GM10847 (cell line): Measurements from ENCODE around the gene IFT27.

Experiments used
- POLR2A ChIP-seq: IDR thresholded peaks from 2 replicates; pipeline ENCODE4 v1.6.1; 2011; ENCODE audit not compliant: insufficient read length; ENCODE audit errors: extremely low read depth

IFT27 gene

GRCh38 chr22:36773935-36774334 is 2.0 kb downstream of the IFT27 start:
- TF ChIP-seq POLR2A: no peak

- no peak for TF ChIP-seq POLR2A
Measured at GRCh38 chr22:36772451-36772850, 3.5 kb downstream of the IFT27 start.

GRCh38 chr22:36771356-36772063 is 4.4 kb downstream of the IFT27 start:
- TF ChIP-seq POLR2A: no peak

- TF ChIP-seq POLR2A: no peak
Measured at GRCh38 chr22:36770513-36771231, 5.2 kb downstream of the IFT27 start.

- TF ChIP-seq POLR2A: no peak
Measured at GRCh38 chr22:36769541-36770512, 6.1 kb downstream of the IFT27 start.

GRCh38 chr22:36768616-36769015 is 7.3 kb downstream of the IFT27 start:
- TF ChIP-seq POLR2A: no peak

GRCh38 chr22:36768141-36768540 is 7.8 kb downstream of the IFT27 start:
- TF ChIP-seq POLR2A: no peak

- TF ChIP-seq POLR2A: no peak
Measured at GRCh38 chr22:36767035-36767775, 8.7 kb downstream of the IFT27 start.

- no peak for TF ChIP-seq POLR2A
Measured at GRCh38 chr22:36765943-36766450, 9.9 kb downstream of the IFT27 start.

- no peak for TF ChIP-seq POLR2A
Measured at GRCh38 chr22:36765131-36765942, 10.6 kb downstream of the IFT27 start.

GRCh38 chr22:36764641-36765040 is 11.3 kb downstream of the IFT27 start:
- TF ChIP-seq POLR2A: no peak

- TF ChIP-seq POLR2A: no peak
Measured at GRCh38 chr22:36764060-36764459, 11.9 kb downstream of the IFT27 start.

GRCh38 chr22:36763576-36763975 is 12.3 kb downstream of the IFT27 start:
- TF ChIP-seq POLR2A: no peak
